ENCODE results near the gene CD47. TPM values are rescaled to one million over a fixed set of nuclear protein-coding genes. Genes with fewer than 3 reads are reported as not detected.

CD47 gene
- total and polyA plus RNA-seq, 2 donors from 2014 or later: 61.7 to 104 TPM

DNA sequence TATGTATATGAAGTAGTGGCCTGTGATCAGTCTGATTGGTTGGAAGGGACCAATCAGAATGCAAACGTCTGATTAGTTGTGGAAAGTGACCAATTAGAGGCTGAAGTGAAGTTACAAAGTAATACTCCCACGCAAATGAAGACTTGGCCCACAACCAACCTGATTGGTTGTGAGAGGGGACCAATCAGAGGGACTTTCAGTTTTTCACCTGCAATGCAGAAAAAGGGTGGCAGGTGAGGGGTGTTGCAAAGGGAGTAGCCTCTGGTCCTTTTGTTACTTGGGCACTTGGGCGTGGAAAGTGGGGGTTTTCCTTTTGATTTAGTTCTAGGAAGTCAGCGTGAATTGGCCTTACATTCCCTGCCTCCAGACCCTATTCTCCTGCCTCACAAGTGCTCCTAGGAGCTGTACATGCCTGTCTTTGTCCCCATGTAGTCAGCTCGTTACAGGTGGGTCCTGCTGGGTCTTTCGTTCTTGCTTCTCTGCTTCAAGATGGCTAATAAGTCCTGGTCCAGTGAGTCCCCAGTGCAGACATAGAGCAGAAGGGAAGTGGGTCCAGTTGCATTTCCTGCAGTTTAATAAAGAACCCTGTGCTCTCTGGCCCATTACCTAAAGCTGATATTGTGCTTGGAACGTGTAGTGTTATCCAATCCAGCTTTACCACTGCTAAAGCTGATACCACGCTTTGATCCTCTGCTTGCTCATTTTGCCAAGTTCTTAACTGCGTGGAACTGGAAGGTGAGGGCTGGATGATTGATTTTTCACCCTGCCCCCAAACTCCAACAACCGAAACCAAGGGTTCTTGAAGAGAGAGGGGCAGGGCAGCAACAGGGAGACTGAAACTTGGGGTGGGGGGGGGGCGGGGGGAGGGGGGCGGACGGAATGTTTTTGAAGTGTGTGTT lies 46.0 kb upstream of the CD47 start:
- H3K27ac ChIP-seq (ENCODE audit: low read depth in 2 of 2, low read length in 2 of 2): no peak overlapping the region
- intact Hi-C loops (cut with DNase I): no loop called here
- DNase-seq: peak in 4 of 5 donors; percentile 30 to 52 (median 38)
- H3K4me1 ChIP-seq (ENCODE audit: control insufficient read depth in 2 of 3, insufficient read depth in 2 of 3, low read depth in 1 of 3, low read length in 3 of 3): no peaks in the 10 kb centered on the region
- no peak overlapping the region for H3K4me3 ChIP-seq (ENCODE audit: low read length in 3 of 3)
- no peaks in the 10 kb centered on the region for H3K36me3 ChIP-seq (ENCODE audit: control insufficient read depth in 2 of 3, insufficient read depth in 3 of 3, low read length in 3 of 3)
- no peak overlapping the region for H3K9ac ChIP-seq (ENCODE audit: low read length in 3 of 3)
- FAIRE-seq: no peak
- no peaks in the 10 kb centered on the region for H3K9me3 ChIP-seq (ENCODE audit: control insufficient read depth in 2 of 3, insufficient read depth in 1 of 3, low read length in 3 of 3)
- H3K27me3 ChIP-seq (ENCODE audit: control insufficient read depth, insufficient read depth, low read length): no peaks in the 10 kb centered on the region
- TF ChIP-seq, protein P1, sequence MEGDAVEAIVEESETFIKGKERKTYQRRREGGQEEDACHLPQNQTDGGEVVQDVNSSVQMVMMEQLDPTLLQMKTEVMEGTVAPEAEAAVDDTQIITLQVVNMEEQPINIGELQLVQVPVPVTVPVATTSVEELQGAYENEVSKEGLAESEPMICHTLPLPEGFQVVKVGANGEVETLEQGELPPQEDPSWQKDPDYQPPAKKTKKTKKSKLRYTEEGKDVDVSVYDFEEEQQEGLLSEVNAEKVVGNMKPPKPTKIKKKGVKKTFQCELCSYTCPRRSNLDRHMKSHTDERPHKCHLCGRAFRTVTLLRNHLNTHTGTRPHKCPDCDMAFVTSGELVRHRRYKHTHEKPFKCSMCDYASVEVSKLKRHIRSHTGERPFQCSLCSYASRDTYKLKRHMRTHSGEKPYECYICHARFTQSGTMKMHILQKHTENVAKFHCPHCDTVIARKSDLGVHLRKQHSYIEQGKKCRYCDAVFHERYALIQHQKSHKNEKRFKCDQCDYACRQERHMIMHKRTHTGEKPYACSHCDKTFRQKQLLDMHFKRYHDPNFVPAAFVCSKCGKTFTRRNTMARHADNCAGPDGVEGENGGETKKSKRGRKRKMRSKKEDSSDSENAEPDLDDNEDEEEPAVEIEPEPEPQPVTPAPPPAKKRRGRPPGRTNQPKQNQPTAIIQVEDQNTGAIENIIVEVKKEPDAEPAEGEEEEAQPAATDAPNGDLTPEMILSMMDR (IDR thresholded peaks at IDR 0.05; ENCODE audit: borderline replicate concordance, extremely low read depth, insufficient read depth): no peak

DNA sequence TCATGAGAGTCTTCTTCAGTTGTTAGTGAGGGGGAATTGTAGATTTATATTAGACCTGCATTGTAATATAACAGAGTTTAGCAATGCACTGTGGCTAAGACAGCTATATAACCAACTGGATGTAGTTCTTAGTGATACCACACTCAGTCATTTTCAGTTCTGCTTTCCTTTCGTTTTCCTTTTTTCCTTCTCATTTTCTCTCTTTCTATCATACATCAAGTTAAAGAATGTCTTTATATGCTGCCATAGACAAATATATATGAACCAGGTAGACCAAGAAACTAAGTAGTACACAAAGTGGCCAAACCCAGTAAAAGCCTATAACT lies 43.7 kb upstream of the CD47 start:
- H3K4me3 ChIP-seq (ENCODE audit: low read length in 3 of 3): no peak overlapping the region
- no peaks in the 10 kb centered on the region for H3K36me3 ChIP-seq (ENCODE audit: control insufficient read depth in 2 of 3, insufficient read depth in 3 of 3, low read length in 3 of 3)
- no peak overlapping the region for H3K27ac ChIP-seq (ENCODE audit: low read depth in 2 of 2, low read length in 2 of 2)
- H3K4me1 ChIP-seq (ENCODE audit: control insufficient read depth in 2 of 3, insufficient read depth in 2 of 3, low read depth in 1 of 3, low read length in 3 of 3): no peaks in the 10 kb centered on the region
- FAIRE-seq: no peak
- no peak for DNase-seq
- TF ChIP-seq, protein P1 (IDR thresholded peaks at IDR 0.05; ENCODE audit: borderline replicate concordance, extremely low read depth, insufficient read depth): no peak
- H3K9ac ChIP-seq (ENCODE audit: low read length in 3 of 3): no peak overlapping the region
- intact Hi-C loops (cut with DNase I): no loop called here
- H3K27me3 ChIP-seq (ENCODE audit: control insufficient read depth, insufficient read depth, low read length): no peaks in the 10 kb centered on the region
- no peaks in the 10 kb centered on the region for H3K9me3 ChIP-seq (ENCODE audit: control insufficient read depth in 2 of 3, insufficient read depth in 1 of 3, low read length in 3 of 3)

DNA sequence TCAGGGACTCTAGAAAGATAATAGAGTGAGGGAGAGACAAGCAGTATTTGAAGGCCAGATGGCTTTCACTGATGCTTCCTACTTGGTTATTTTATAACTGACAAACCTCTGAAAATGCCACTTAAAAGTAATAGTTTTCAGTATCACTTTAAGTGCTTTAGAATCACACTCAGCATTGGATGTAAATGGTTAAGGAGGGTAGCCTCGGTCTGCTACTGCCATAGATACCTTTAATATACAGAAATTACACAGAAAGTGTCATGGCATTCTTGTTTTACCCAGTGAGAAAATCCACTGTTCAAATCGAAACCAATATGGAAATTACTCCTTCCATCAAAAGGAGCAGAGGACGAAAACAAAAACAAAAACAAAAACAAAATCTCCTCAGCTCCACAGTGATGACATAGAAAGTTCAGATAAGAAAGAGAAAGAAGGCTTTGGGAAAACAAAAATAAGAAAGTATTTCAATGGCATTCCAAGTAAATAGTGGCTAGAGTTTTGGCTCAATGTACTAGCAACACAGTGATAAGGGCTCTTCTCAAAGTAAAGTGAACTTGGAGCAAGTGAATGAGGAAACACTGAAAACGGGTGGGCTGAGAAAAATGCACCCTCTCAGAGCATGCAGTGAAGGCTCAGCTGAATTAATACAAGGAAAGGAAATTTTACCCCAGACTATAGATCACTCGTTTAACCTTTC lies 43.2 kb upstream of the CD47 start:
- H3K9me3 ChIP-seq (ENCODE audit: control insufficient read depth in 2 of 3, insufficient read depth in 1 of 3, low read length in 3 of 3): no peaks in the 10 kb centered on the region
- DNase-seq (no peak), FAIRE-seq (no peak)
- TF ChIP-seq, protein P1 (IDR thresholded peaks at IDR 0.05; ENCODE audit: borderline replicate concordance, extremely low read depth, insufficient read depth): no peak
- no peaks in the 10 kb centered on the region for H3K36me3 ChIP-seq (ENCODE audit: control insufficient read depth in 2 of 3, insufficient read depth in 3 of 3, low read length in 3 of 3)
- H3K4me1 ChIP-seq (ENCODE audit: control insufficient read depth in 2 of 3, insufficient read depth in 2 of 3, low read depth in 1 of 3, low read length in 3 of 3): no peaks in the 10 kb centered on the region
- H3K4me3 ChIP-seq (ENCODE audit: low read length in 3 of 3): no peak overlapping the region
- intact Hi-C loops (cut with DNase I): no loop called here
- H3K9ac ChIP-seq (ENCODE audit: low read length in 3 of 3): no peak overlapping the region
- no peaks in the 10 kb centered on the region for H3K27me3 ChIP-seq (ENCODE audit: control insufficient read depth, insufficient read depth, low read length)
- H3K27ac ChIP-seq (ENCODE audit: low read depth in 2 of 2, low read length in 2 of 2): no peak overlapping the region

Measured in kidney (tissue), 14 donors.